ENCODE results near the gene ELN.

Gene ELN

GRCh38 chr7:74095135-74095534 is 67.2 kb downstream of the ELN start:
- no peaks in the 10 kb centered on the region for H4K20me1 ChIP-seq (ENCODE audit: control insufficient read depth, insufficient read depth, low read depth, low read length)
- no peaks in the 10 kb centered on the region for H3K9me3 ChIP-seq (ENCODE audit: control insufficient read depth, insufficient read depth, low read length)
- TF ChIP-seq CTCF (IDR thresholded peaks at IDR 0.05; ENCODE audit: low read depth, low read length, poor library complexity, severe bottlenecking), result no peak
- no peaks in the 10 kb centered on the region for H3K27me3 ChIP-seq (ENCODE audit: control insufficient read depth, low read length)
- peak overlapping the region; percentile 74 for H3K4me3 ChIP-seq (ENCODE audit: low read length)
- H3K27ac ChIP-seq (ENCODE audit: low read depth, low read length), result peak overlapping the region; percentile 76
- peaks cover 77% of the 10 kb centered on the region for H3K4me1 ChIP-seq (ENCODE audit: control insufficient read depth, low read length)
- peaks cover 14% of the 10 kb centered on the region for H3F3A ChIP-seq (ENCODE audit: control insufficient read depth, insufficient read depth)
- no peaks in the 10 kb centered on the region for H3K9me2 ChIP-seq (replicated peaks; ENCODE audit: control insufficient read depth, low read length)
- peaks cover 34% of the 10 kb centered on the region for H3K36me3 ChIP-seq (ENCODE audit: control insufficient read depth, low read length)
- peaks cover 31% of the 10 kb centered on the region for H3K79me2 ChIP-seq (ENCODE audit: control insufficient read depth, low read length)
- peak overlapping the region; percentile 86 for H3K4me2 ChIP-seq (ENCODE audit: low read length)

GRCh38 chr7:74097937-74098614 is 70.1 kb downstream of the ELN start:
- TF ChIP-seq EZH2phosphoT487 (IDR thresholded peaks at IDR 0.05; ENCODE audit: borderline replicate concordance, low read length), result no peak
- TF ChIP-seq CTCF (IDR thresholded peaks at IDR 0.05; ENCODE audit: low read depth, low read length, poor library complexity, severe bottlenecking), result no peak
- Histone ChIP-seq H3K4me2 (ENCODE audit: low read length) (no peak overlapping the region), H3K36me3 (ENCODE audit: control insufficient read depth, low read length) (peaks cover 41% of the 10 kb centered on the region), H3K79me2 (ENCODE audit: control insufficient read depth, low read length) (peaks cover 31% of the 10 kb centered on the region), H3F3A (ENCODE audit: control insufficient read depth, insufficient read depth) (peaks cover 40% of the 10 kb centered on the region), H3K27me3 (ENCODE audit: control insufficient read depth, low read length) (no peaks in the 10 kb centered on the region), H3K4me3 (ENCODE audit: low read length) (no peak overlapping the region), H3K9me2 (replicated peaks; ENCODE audit: control insufficient read depth, low read length) (no peaks in the 10 kb centered on the region), H3K4me1 (ENCODE audit: control insufficient read depth, low read length) (peaks cover 86% of the 10 kb centered on the region), H4K20me1 (ENCODE audit: control insufficient read depth, insufficient read depth, low read depth, low read length) (no peaks in the 10 kb centered on the region), H3K9me3 (ENCODE audit: control insufficient read depth, insufficient read depth, low read length) (no peaks in the 10 kb centered on the region), H3K27ac (ENCODE audit: low read depth, low read length) (no peak overlapping the region)

- Histone ChIP-seq H4K20me1 (ENCODE audit: control insufficient read depth, insufficient read depth, low read depth, low read length) (no peaks in the 10 kb centered on the region), H3K4me1 (ENCODE audit: control insufficient read depth, low read length) (peaks cover 83% of the 10 kb centered on the region), H3K9me2 (replicated peaks; ENCODE audit: control insufficient read depth, low read length) (no peaks in the 10 kb centered on the region), H3K4me2 (ENCODE audit: low read length) (no peak overlapping the region), H3F3A (ENCODE audit: control insufficient read depth, insufficient read depth) (peaks cover 38% of the 10 kb centered on the region), H3K79me2 (ENCODE audit: control insufficient read depth, low read length) (peaks cover 29% of the 10 kb centered on the region), H3K27ac (ENCODE audit: low read depth, low read length) (peak overlapping the region; percentile 98), H3K9me3 (ENCODE audit: control insufficient read depth, insufficient read depth, low read length) (no peaks in the 10 kb centered on the region), H3K36me3 (ENCODE audit: control insufficient read depth, low read length) (peaks cover 50% of the 10 kb centered on the region), H3K4me3 (ENCODE audit: low read length) (no peak overlapping the region), H3K27me3 (ENCODE audit: control insufficient read depth, low read length) (no peaks in the 10 kb centered on the region)
- no peak for TF ChIP-seq EZH2phosphoT487 (IDR thresholded peaks at IDR 0.05; ENCODE audit: borderline replicate concordance, low read length)
- no peak for TF ChIP-seq CTCF (IDR thresholded peaks at IDR 0.05; ENCODE audit: low read depth, low read length, poor library complexity, severe bottlenecking)
Observed at GRCh38 chr7:74099031-74099430, 71.1 kb downstream of the ELN start.
